Measurements from ENCODE around the gene SMG7.
A peak's percentile ranks its signal among the peaks of the same experiment; 100 is the strongest.

Gene SMG7

GRCh38 chr1:183470961-183471742 is 1.1 kb upstream of the SMG7 start:
- DNase-seq: peak; percentile 93

DNA sequence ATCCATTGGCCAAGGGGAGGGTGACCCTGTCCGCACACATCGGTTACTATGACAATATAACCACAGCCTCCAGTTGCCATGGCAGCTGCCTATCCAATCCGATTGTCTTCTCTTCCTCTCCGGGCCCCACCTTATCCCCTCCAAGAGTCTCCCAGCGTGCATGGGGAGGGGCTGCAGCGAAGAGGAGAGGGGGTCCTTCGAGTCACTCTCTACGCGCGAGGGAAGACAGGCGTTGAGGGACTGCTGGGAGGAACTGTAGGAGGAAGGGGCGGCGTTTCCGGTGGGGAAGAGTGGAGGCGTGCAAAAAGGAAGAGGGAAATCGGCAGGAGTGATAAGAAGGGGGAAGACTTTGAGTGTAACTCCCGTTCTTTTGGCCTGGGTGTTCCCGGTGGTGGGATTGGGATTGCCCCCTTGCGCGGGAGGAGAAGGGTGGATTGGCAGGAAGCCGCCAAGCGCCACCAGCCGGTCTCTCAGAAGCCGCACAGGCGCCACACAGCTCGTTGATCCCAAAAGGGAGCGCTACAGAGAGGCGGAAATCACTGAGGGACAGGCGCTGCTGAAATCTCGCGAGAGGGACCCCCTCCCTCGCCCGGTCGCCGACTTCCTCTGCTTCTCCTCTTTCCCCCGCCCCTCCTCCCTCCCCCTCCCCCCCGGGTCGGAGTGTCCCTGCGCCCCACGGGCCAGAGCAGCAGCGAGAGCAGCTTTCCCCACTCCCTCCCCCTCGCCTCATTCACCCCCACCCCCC is 384 bp upstream of the SMG7 start:
- DNase-seq: peak; percentile 94

DNA sequence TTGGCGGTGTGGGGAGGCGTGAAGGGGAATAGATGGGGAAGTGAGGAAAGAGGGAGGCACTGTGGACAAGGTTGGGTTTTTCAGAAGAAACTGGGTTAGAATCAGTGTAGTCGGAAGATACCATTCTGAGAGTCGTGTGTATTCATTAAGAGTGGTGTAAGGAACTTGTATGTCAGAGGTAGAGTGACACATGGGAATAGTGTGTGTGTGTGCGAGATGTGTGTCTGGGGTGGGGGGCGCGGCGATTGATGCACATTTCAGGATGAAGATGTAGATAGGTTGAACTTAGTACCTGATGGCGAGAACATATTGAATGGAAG is 878 bp downstream of the SMG7 start:
- no peak for DNase-seq

DNA sequence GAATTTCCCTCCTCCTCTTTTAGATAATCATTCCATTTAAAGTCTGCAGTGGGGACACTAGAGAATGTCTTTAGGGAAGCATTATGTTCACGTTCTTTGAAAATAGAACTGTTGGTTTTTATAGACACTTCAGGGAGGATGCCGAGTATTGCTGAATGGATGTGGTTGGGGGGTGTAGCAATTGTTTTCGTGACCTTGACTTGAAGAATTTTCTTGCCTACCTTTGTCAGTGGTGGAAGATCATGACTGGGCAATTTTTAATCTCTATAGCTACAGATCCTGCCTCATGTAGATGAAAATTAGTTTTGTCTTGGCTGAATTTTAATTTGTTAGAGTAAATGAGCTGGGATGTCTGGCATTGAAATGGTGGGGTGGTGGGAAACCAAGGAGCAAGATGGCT is 3.8 kb downstream of the SMG7 start:
- DNase-seq: no peak

- DNase-seq: no peak
These were observed 5.9 kb downstream of the SMG7 start for GRCh38 chr1:183477986-183478781.

DNA sequence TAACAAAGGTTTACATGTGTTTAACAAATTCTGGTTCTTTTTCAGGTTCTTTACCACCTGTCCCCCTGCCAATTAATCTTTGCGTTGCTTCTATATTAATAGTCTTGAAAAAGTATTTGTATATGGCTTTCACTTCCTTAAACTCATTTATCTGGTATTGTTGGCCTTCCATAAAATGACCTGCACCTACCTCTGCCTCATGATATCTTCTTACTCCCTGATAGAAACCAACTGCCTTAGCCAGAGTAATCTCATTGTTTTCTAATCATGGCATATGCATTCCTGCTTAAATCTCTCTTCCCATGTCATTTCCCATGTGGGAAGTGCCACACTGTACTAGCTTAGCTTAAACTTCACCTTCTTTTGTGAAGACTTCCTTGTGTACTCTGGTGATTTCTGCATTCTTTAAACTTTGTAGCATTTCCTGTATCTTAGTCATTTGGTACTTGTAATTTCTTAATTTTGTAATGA is 8.7 kb downstream of the SMG7 start:
- DNase-seq: no peak

- DNase-seq: no peak
These were observed 10.9 kb downstream of the SMG7 start for GRCh38 chr1:183483224-183483623.

- DNase-seq: no peak
These were observed 12.0 kb downstream of the SMG7 start for GRCh38 chr1:183484254-183484653.

DNA sequence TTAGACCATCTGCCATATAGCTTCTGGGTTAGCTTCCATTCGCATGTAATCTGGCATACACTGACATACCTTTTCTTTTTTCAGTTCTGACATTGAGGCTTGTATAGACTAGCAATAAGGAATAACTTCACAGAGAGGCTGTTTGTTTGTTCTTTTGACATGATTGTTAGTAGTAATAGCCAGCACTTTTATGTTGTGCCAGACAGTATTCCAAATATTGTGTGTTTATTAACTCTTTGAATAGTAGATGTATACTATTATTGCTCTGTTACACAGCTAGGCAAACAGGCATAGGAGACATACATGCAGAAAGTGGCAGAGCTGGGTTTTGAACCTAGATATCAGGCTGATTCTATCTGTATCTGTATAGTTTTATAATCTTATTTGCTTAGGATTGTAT is 12.6 kb downstream of the SMG7 start:
- no peak for DNase-seq

DNA sequence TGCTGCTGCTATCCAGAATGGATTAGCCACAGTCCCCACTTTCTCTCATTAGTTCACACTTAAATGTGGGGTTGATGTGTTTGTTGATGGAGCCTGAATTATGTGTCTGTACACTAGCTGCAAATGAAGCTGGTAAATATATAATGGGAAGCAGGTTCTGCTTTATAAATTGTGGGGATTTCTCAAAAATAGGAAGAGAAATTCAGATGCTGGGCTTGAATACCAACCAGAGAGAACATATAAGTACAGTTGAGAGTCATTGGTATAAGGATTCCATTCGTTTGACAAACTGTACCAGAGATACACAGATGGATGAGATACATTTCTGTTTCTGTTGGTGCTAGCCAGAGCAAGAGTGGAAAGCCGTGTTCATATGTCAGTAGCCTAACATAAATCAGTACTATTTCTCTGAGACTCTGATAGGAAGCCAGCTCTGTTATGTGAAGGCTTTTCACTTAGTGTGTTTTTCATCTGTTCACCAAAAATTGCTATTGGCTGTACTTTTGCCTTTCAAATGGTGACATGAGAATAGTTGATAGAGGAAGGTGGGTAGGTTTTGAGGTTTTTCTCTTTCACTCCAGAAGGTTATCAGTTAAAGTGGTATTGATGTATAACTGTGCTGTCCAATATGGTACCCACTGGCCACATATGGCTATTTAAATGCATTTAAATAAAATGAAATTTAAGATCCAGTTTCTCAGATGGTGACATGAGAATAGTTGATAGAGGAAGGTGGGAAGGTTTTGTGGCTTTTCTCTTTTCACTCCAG is 15.6 kb downstream of the SMG7 start:
- DNase-seq: no peak

DNA sequence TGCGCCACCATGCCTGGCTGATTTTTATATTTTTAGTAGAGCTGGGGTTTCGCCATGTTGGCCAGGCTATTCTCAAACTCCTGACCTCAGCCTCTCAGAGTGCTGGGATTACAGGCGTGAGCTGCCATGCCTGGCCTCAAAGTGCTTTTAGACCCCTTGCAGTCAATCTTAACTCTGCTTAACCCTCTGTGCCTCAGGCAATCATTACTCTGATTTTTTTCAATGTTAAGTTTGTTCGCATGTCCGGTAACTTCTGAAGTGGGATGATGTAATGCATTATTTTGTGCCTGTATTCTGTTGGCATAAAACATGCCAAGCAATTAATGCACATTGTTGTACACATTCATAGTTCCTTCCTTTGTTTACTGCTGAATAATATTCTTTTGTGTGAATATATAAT is 18.6 kb downstream of the SMG7 start:
- no peak for DNase-seq

DNA sequence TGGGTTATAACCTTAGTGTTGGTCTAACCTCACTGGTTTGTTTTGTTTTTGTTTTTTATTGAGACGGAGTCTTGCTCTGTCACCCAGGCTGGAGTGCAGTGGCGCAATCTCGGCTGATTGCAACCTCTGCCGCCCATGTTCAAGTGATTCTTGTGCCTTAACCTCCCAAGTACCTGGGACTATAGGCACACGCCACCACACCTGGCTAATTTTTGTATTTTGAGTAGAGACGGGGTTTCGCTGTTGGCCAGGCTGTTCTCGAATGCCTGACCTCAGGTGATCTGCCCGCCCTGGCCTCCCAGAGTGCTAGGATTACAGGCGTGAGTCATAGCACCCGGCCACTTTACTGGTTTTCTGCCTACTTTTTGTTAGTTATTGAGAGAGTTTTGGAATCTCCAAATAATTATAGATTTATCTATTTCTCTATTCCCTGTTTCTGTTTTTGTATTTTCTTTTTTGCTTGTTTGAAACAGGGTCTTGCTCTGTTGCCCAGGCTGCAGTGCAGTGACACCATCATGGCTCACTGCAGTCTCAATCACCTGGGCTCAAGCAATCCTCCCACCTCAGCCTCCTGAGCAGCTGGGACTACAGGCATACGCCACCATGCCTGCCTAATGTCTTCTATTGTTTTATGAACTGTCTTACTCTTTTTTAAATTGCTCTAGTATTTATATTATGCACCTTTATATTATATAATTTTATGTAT is 21.4 kb downstream of the SMG7 start:
- no peak for DNase-seq

- no peak for DNase-seq
These were observed 23.1 kb downstream of the SMG7 start for GRCh38 chr1:183495420-183495819.

DNA sequence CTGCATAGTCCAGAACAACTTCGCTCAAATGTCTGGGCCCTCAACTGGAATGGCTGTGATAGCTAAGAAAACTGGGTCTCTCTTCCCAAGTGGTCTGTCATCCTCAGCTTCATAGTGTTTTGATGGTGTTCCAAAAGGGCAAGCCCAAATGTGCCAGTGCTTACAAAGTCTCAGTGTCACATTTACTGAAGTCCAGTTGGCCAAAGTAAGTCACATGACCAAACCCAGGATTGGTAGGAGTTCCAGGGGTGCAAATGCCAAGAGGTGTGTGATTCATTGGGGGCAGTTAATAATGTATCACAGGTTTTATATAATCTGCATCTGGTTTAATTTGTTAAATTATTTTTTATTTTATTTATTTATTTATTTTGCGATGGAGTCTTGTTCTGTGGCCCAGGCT is 24.9 kb downstream of the SMG7 start:
- no peak for DNase-seq

DNA sequence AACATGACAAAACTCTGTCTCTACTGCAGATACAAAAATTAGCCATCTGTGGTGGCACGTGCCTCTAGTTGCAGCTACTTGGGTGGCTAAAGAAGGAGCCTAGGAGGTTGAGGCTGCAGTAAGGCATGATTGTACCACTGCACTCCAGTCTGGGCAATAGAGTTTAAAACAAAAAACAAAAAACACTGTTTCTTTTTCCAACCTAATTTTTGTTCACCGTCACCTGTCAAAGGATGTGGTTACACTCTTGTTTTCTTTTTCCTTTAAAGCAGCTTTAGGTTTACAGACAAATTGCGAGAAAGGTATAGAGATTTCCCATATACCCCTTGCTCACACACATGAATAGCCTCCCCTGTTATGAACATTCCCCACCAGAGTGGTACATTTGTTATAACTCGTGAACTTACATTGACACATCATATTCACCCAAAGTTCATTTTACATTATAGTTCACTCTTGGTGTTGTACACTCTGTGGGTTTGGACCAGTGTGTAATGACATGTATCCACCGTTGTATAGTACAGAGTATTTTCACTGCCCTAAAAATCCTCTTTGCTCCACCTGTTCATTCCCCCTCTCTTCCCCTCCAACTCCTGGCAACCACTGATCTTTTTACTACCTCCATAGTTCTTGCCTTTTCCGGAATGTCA is 26.2 kb downstream of the SMG7 start:
- no peak for DNase-seq

DNA sequence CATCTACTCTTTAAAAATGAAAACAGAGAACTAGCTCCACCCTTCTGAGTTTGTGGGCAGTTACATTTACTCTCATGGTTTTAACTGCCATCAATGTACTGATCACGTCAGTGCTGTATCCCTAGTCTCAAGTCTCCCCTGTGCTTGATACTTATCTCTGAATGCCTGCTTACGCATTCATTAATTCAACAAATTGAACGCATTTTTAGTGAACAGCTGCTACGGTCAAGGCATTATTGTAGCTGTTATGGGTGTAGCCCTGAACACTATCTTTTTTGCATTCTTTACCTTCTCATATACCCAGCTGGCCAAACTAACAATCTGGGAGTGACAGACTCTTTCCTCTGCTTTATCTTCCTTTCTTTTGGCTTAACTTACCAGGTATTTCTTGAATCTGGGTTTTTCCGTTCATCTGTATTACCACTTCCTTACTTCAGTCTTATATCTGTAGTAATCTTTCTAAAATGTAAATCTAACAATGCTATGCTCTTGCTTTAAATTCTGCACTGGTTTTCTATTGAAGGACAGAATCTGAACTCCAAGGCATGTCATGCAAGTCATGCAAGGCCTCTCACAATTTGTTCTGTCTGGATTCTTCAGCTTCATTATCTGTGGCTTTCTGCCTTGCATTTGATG is 33.3 kb downstream of the SMG7 start:
- no peak for DNase-seq

DNA sequence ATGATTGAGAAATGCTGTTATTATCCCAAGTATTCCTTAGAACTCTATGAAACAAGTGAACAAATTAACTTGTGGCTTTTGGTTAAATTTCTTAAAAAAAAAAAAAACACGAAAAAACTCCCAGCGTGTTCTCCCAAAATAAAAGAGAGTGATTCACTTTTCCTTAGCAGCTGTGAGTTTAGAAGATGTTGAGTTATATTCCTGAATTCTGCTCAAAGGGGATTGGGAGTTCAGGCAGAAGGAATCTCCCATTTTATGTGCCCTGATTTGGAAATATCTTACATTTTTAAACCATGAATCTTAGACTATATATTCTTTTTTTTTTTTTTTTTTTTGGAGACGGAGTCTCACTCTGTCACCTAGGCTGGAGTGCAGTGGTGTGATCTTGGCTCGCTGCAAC is 34.3 kb downstream of the SMG7 start:
- DNase-seq: no peak

GRCh38 chr1:183508694-183509093 is 36.4 kb downstream of the SMG7 start:
- DNase-seq: no peak

DNA sequence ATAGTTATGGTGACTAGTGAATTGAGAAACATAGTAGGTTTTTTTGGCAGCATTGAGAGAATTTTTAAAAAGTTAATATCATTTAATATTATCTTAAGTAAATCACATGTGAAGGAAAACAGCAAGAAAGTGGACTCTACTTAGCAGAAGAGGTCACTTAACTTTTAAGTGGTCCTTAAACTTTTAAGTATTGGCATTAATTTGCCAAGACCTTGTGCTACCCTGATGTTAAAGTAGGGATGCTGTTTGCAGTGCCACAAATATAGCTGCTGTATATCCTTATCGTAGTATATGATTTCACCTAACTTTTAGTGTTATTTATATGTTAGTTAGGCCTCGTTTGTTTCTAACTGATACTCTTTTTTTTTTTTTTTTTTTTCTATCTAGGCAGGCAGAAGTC is 40.2 kb downstream of the SMG7 start:
- DNase-seq: no peak

DNA sequence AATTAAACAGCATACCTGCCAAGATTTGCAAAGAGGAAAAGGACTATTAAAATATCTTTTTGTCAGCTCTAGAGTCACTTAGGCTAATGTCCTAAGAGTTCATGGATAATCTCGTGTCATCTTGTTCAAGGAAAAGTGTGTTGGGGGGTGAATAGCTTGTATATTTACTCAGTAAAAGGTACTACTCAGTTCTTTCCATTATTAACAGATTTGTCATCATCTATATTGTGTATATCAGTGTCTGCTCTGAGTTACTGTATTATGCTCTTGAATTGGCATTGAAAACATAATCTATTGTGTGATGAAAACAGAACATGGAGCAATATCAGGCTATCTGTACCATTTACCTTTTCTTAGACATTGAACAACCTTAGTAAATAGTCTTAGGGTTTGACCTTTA is 41.9 kb downstream of the SMG7 start:
- no peak for DNase-seq

GRCh38 chr1:183515002-183515689 is 42.8 kb downstream of the SMG7 start:
- no peak for DNase-seq

All from NCI-H1048 (cell line).